WERI-Rb-1 (cell line): Measurements from ENCODE around the gene COG4.
A peak's percentile ranks its signal among the peaks of the same experiment; 100 is the strongest.

Experiments used
- DNase-seq: peaks from one replicate; pipeline ENCODE4 v3.0.0-alpha.2; 2020
- H3K27ac ChIP-seq: fragments of 250-450 bp; sonication (Bioruptor Pico); 2 replicates; pipeline ENCODE4 v1.5.1; 2020; ENCODE audit warnings: mild to moderate bottlenecking, moderate library complexity
- H3K27me3 ChIP-seq: fragments of 250-450 bp; sonication (Bioruptor Pico); 2 replicates; pipeline ENCODE4 v1.5.1; 2021; ENCODE audit warnings: mild to moderate bottlenecking, low read depth, moderate library complexity; ENCODE audit not compliant: insufficient read depth, severe bottlenecking
- H3K36me3 ChIP-seq: fragments of 250-450 bp; sonication (Bioruptor Pico); 2 replicates; pipeline ENCODE4 v1.5.1; 2020; ENCODE audit warnings: mild to moderate bottlenecking, moderate library complexity
- H3K4me3 ChIP-seq: 2 replicates; pipeline ENCODE4 v1.5.1; 2011; ENCODE audit warnings: low read depth, mild to moderate bottlenecking, control low read depth, low read length
- H3K9me3 ChIP-seq: fragments of 250-450 bp; sonication (Bioruptor Pico); 2 replicates; pipeline ENCODE4 v1.5.1; 2021; ENCODE audit warnings: mild to moderate bottlenecking, moderate library complexity; ENCODE audit not compliant: severe bottlenecking
- CTCF ChIP-seq: IDR thresholded peaks from 2 replicates; pipeline ENCODE4 v1.5.1; 2011; ENCODE audit warnings: low read depth, mild to moderate bottlenecking, control low read depth, inconsistent platforms, low read length

The COG4 gene

GRCh38 chr16:70444249-70445063, 78.9 kb downstream of the COG4 start:
- Histone ChIP-seq H3K4me3 (no peak overlapping the region), H3K9me3 (no peaks in the 10 kb centered on the region), H3K36me3 (no peaks in the 10 kb centered on the region), H3K27ac (no peak overlapping the region), H3K27me3 (no peaks in the 10 kb centered on the region)
- DNase-seq, result no peak
- no peak for TF ChIP-seq CTCF

- H3K36me3 ChIP-seq, result no peaks in the 10 kb centered on the region; the same call in 1 of the 2 replicates
- no peaks in the 10 kb centered on the region for H3K9me3 ChIP-seq
- H3K27ac ChIP-seq, result no peak overlapping the region
- DNase-seq, result no peak
- TF ChIP-seq CTCF, result no peak
- no peaks in the 10 kb centered on the region for H3K27me3 ChIP-seq
- no peak overlapping the region for H3K4me3 ChIP-seq
These were observed 81.0 kb downstream of the COG4 start for GRCh38 chr16:70442344-70442743.

GRCh38 chr16:70441406-70441990, 81.9 kb downstream of the COG4 start:
- DNase-seq, result no peak
- Histone ChIP-seq H3K36me3 (peaks cover 3% of the 10 kb centered on the region), H3K27ac (no peak overlapping the region), H3K9me3 (no peaks in the 10 kb centered on the region), H3K4me3 (no peak overlapping the region), H3K27me3 (no peaks in the 10 kb centered on the region)
- no peak for TF ChIP-seq CTCF

GRCh38 chr16:70440009-70440692, 83.2 kb downstream of the COG4 start:
- Histone ChIP-seq H3K36me3 (peaks cover 8% of the 10 kb centered on the region), H3K4me3 (no peak overlapping the region), H3K9me3 (no peaks in the 10 kb centered on the region), H3K27ac (no peak overlapping the region; the same call in 1 of the 2 replicates), H3K27me3 (no peaks in the 10 kb centered on the region)
- TF ChIP-seq CTCF, result no peak
- DNase-seq, result no peak

- no peak for TF ChIP-seq CTCF
- H3K27me3 ChIP-seq, result no peaks in the 10 kb centered on the region
- peak; percentile 98 for DNase-seq
- H3K4me3 ChIP-seq, result peak within 1 kb of the TSS; percentile 60
- peak within 1 kb of the TSS; percentile 92 for H3K27ac ChIP-seq
- H3K36me3 ChIP-seq, result peaks cover 18% of the 10 kb centered on the region
- H3K9me3 ChIP-seq, result no peaks in the 10 kb centered on the region
These were observed 84.1 kb downstream of the COG4 start, which contains the start of gene ST3GAL2 for GRCh38 chr16:70438969-70439862. Gene ST3GAL2 (minus strand): TSS chr16:70439100. CDS start chr16:70398530, 40,570 bp downstream.
